Measurements from ENCODE around the gene HIPK2. TPM values are rescaled to one million over a fixed set of nuclear protein-coding genes. Genes with fewer than 3 reads are reported as not detected.

Gene HIPK2
- total RNA-seq, 1 donor from 2014 or later, result 6.0 TPM

- no peak for DNase-seq (ENCODE audit: low spot score)
Observed at GRCh38 chr7:139715194-139715815, 62.5 kb downstream of the HIPK2 start.

GRCh38 chr7:139714163-139714901 lies 63.5 kb downstream of the HIPK2 start:
- no peak for DNase-seq (ENCODE audit: low spot score)

- DNase-seq (ENCODE audit: low spot score), result no peak
Observed at GRCh38 chr7:139713526-139714162, 64.2 kb downstream of the HIPK2 start.

GRCh38 chr7:139713061-139713460 lies 64.7 kb downstream of the HIPK2 start:
- DNase-seq (ENCODE audit: low spot score), result no peak

- DNase-seq (ENCODE audit: low spot score), result no peak
Observed at GRCh38 chr7:139711991-139712743, 65.6 kb downstream of the HIPK2 start.

GRCh38 chr7:139710036-139710435 lies 67.8 kb downstream of the HIPK2 start:
- DNase-seq (ENCODE audit: low spot score), result no peak

- no peak for DNase-seq (ENCODE audit: low spot score)
Observed at GRCh38 chr7:139709485-139709884, 68.3 kb downstream of the HIPK2 start.

GRCh38 chr7:139708541-139708940 lies 69.3 kb downstream of the HIPK2 start:
- no peak for DNase-seq (ENCODE audit: low spot score)

- DNase-seq (ENCODE audit: low spot score), result no peak
Observed at GRCh38 chr7:139706837-139707236, 71.0 kb downstream of the HIPK2 start.

GRCh38 chr7:139704308-139704879 lies 73.4 kb downstream of the HIPK2 start:
- DNase-seq (ENCODE audit: low spot score), result no peak

GRCh38 chr7:139703487-139704307 lies 74.1 kb downstream of the HIPK2 start:
- no peak for DNase-seq (ENCODE audit: low spot score)

- DNase-seq (ENCODE audit: low spot score), result no peak
Observed at GRCh38 chr7:139702811-139703486, 74.8 kb downstream of the HIPK2 start.

GRCh38 chr7:139702313-139702731 lies 75.5 kb downstream of the HIPK2 start:
- no peak for DNase-seq (ENCODE audit: low spot score)

GRCh38 chr7:139701908-139702307 lies 75.9 kb downstream of the HIPK2 start:
- DNase-seq (ENCODE audit: low spot score), result no peak

- no peak for DNase-seq (ENCODE audit: low spot score)
Observed at GRCh38 chr7:139700505-139701235, 77.1 kb downstream of the HIPK2 start.

- no peak for DNase-seq (ENCODE audit: low spot score)
Observed at GRCh38 chr7:139699640-139700504, 77.9 kb downstream of the HIPK2 start.

GRCh38 chr7:139698844-139699243 lies 79.0 kb downstream of the HIPK2 start:
- DNase-seq (ENCODE audit: low spot score), result no peak

- DNase-seq (ENCODE audit: low spot score), result no peak
Observed at GRCh38 chr7:139698278-139698677, 79.5 kb downstream of the HIPK2 start.

- no peak for DNase-seq (ENCODE audit: low spot score)
Observed at GRCh38 chr7:139697056-139697455, 80.7 kb downstream of the HIPK2 start.

Measured in umbilical cord (tissue), 2 donors.